ENCODE measurements around the gene CDC42BPG. TPM values are rescaled to one million over a fixed set of nuclear protein-coding genes. Genes with fewer than 3 reads are reported as not detected.

The CDC42BPG gene
- total RNA-seq, 1 donor, result 7.5 TPM

Other genes with a start within 250 kb of the CDC42BPG start
- gene NRXN2, start 121.5 kb downstream of the CDC42BPG start, total RNA-seq, result 1.6 TPM
- gene RASGRP2, start 100.5 kb downstream of the CDC42BPG start, total RNA-seq, result 204 TPM
- gene PYGM, start 84.7 kb downstream of the CDC42BPG start, total RNA-seq, result 4.6 TPM
- 367 TPM for gene SF1, start 66.1 kb downstream of the CDC42BPG start, total RNA-seq
- gene MAP4K2, start 41.4 kb downstream of the CDC42BPG start, total RNA-seq, result 70.8 TPM
- 66.5 TPM for gene MEN1, start 34.1 kb downstream of the CDC42BPG start, total RNA-seq
- 105 TPM for gene EHD1, start 34.0 kb upstream of the CDC42BPG start, total RNA-seq
- gene ATG2A, start 72.6 kb upstream of the CDC42BPG start, total RNA-seq, result 29.9 TPM
- gene PPP2R5B, start 80.0 kb upstream of the CDC42BPG start, total RNA-seq, result 5.9 TPM
- gene GPHA2, start 91.2 kb upstream of the CDC42BPG start, total RNA-seq, result not detected
- gene MAJIN, start 127.5 kb upstream of the CDC42BPG start, total RNA-seq, result not detected
- 0.81 TPM for gene BATF2, start 152.3 kb upstream of the CDC42BPG start, total RNA-seq
- 171 TPM for gene ARL2, start 169.5 kb upstream of the CDC42BPG start, total RNA-seq
- 25.9 TPM for gene SNX15, start 182.8 kb upstream of the CDC42BPG start, total RNA-seq
- 12.4 TPM for gene SAC3D1, start 196.6 kb upstream of the CDC42BPG start, total RNA-seq
- 94.5 TPM for gene NAALADL1, start 213.9 kb upstream of the CDC42BPG start, total RNA-seq
- gene CDCA5, start 239.4 kb upstream of the CDC42BPG start, total RNA-seq, result 5.1 TPM
- gene ZFPL1, start 239.6 kb upstream of the CDC42BPG start, total RNA-seq, result 60.6 TPM